ENCODE results near the gene C1orf105.

GRCh38 chr1:172376431-172376830 is 44.1 kb upstream of the C1orf105 start:
- TF ChIP-seq, protein P1, sequence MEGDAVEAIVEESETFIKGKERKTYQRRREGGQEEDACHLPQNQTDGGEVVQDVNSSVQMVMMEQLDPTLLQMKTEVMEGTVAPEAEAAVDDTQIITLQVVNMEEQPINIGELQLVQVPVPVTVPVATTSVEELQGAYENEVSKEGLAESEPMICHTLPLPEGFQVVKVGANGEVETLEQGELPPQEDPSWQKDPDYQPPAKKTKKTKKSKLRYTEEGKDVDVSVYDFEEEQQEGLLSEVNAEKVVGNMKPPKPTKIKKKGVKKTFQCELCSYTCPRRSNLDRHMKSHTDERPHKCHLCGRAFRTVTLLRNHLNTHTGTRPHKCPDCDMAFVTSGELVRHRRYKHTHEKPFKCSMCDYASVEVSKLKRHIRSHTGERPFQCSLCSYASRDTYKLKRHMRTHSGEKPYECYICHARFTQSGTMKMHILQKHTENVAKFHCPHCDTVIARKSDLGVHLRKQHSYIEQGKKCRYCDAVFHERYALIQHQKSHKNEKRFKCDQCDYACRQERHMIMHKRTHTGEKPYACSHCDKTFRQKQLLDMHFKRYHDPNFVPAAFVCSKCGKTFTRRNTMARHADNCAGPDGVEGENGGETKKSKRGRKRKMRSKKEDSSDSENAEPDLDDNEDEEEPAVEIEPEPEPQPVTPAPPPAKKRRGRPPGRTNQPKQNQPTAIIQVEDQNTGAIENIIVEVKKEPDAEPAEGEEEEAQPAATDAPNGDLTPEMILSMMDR (IDR thresholded peaks at IDR 0.05): no peak
- no peak for TF ChIP-seq FOXP1 (CRISPR knock-in tag; IDR thresholded peaks at IDR 0.05; ENCODE audit: borderline replicate concordance)
- no peak for TF ChIP-seq NFE2L1 (CRISPR knock-in tag; IDR thresholded peaks at IDR 0.05)
- TF ChIP-seq MYBL2 (CRISPR knock-in tag; IDR thresholded peaks at IDR 0.05): no peak
- TF ChIP-seq FOXJ3 (CRISPR knock-in tag; IDR thresholded peaks at IDR 0.05; ENCODE audit: borderline replicate concordance): no peak
- TF ChIP-seq CBFB (CRISPR knock-in tag; IDR thresholded peaks at IDR 0.05; ENCODE audit: low read depth): no peak
- no peak for TF ChIP-seq ATF2 (CRISPR knock-in tag; IDR thresholded peaks at IDR 0.05; ENCODE audit: borderline replicate concordance, low read depth)
- no peak for TF ChIP-seq E2F1 (CRISPR knock-in tag; IDR thresholded peaks at IDR 0.05)
- TF ChIP-seq NR2C2 (CRISPR knock-in tag; IDR thresholded peaks at IDR 0.05): no peak
